ENCODE data around the gene TACC2. TPM values are rescaled to one million over a fixed set of nuclear protein-coding genes. Genes with fewer than 3 reads are reported as not detected.

The TACC2 gene
- total and polyA plus RNA-seq, 2 experiments from 2014 or later, result 30.8 to 35.9 TPM

GRCh38 chr10:122282909-122283308 lies 293.9 kb downstream of the TACC2 start (continued):
- no peak for TF ChIP-seq CREB1 (CRISPR knock-in tag; IDR thresholded peaks at IDR 0.05; ENCODE audit: low read depth)
- no peak for TF ChIP-seq NANOG (IDR thresholded peaks at IDR 0.05; ENCODE audit: borderline replicate concordance)
- TF ChIP-seq ZNF331 (CRISPR knock-in tag; IDR thresholded peaks at IDR 0.05; ENCODE audit: low read depth), result no peak

GRCh38 chr10:122285506-122286444 lies 296.8 kb downstream of the TACC2 start:
- H3K36me3 Mint-ChIP-seq (ENCODE audit: low read depth), result no peaks in the 10 kb centered on the region
- no peaks in the 10 kb centered on the region for H3F3A ChIP-seq (replicated peaks; ENCODE audit: low read depth)
- no peak for DNase-seq (ENCODE audit: low spot score)
- no peaks in the 10 kb centered on the region for H4K20me1 ChIP-seq (replicated peaks; ENCODE audit: insufficient read depth)
- H3K4me3 ChIP-seq, result no peak overlapping the region
- H3K79me2 ChIP-seq (replicated peaks; ENCODE audit: insufficient read depth), result no peaks in the 10 kb centered on the region
- H2AFZ ChIP-seq, result no peak overlapping the region
- no peaks in the 10 kb centered on the region for H3K36me3 ChIP-seq (ENCODE audit: insufficient read depth)
- no peaks in the 10 kb centered on the region for H3K4me1 ChIP-seq (ENCODE audit: insufficient read depth)
- peaks cover 22% of the 10 kb centered on the region for H3K4me1 Mint-ChIP-seq
- H3K27ac Mint-ChIP-seq, result no peak overlapping the region
- H3K4me2 ChIP-seq, result no peak overlapping the region
- H3K27me3 ChIP-seq (ENCODE audit: insufficient read depth), result no peaks in the 10 kb centered on the region
- no peak overlapping the region for H3K4me3 Mint-ChIP-seq
- H3K27ac ChIP-seq (ENCODE audit: low read depth), result no peak overlapping the region
- peaks cover 1% of the 10 kb centered on the region for H3K27me3 Mint-ChIP-seq (ENCODE audit: insufficient read depth, low read depth, poor library complexity)
- ATAC-seq, result no peak
- no peaks in the 10 kb centered on the region for H3K9me2 ChIP-seq (ENCODE audit: insufficient read depth)
- no peaks in the 10 kb centered on the region; the same call in 2 of the 3 replicates for H3K9me3 Mint-ChIP-seq
- no peak for TF ChIP-seq STAT1 (IDR thresholded peaks at IDR 0.05; ENCODE audit: unreplicated experiment)
- no peak for TF ChIP-seq CREB1 (CRISPR knock-in tag; IDR thresholded peaks at IDR 0.05; ENCODE audit: low read depth)
- TF ChIP-seq ZNF114 (CRISPR knock-in tag; IDR thresholded peaks at IDR 0.05), result no peak
- TF ChIP-seq JUNB (IDR thresholded peaks at IDR 0.05; ENCODE audit: unreplicated experiment), result no peak
- TF ChIP-seq EZH2phosphoT487 (IDR thresholded peaks at IDR 0.05; ENCODE audit: unreplicated experiment), result no peak
- no peak for TF ChIP-seq ZNF331 (CRISPR knock-in tag; IDR thresholded peaks at IDR 0.05; ENCODE audit: low read depth)
- TF ChIP-seq ZNF462 (CRISPR knock-in tag; IDR thresholded peaks at IDR 0.05), result no peak
- TF ChIP-seq CTCF (conservative IDR thresholded peaks at IDR 0.05; ENCODE audit: low read depth in 2 of 2), result no peak
- TF ChIP-seq EZH2 (IDR thresholded peaks at IDR 0.05; ENCODE audit: low read depth, unreplicated experiment), result no peak
- TF ChIP-seq NANOG (IDR thresholded peaks at IDR 0.05; ENCODE audit: borderline replicate concordance), result no peak
- no peak for TF ChIP-seq POLR2AphosphoS5 (IDR thresholded peaks at IDR 0.05; ENCODE audit: low read depth)
- no peak for TF ChIP-seq REST (IDR thresholded peaks at IDR 0.05; ENCODE audit: unreplicated experiment)
